ENCODE results near the gene SORCS2.

DNA sequence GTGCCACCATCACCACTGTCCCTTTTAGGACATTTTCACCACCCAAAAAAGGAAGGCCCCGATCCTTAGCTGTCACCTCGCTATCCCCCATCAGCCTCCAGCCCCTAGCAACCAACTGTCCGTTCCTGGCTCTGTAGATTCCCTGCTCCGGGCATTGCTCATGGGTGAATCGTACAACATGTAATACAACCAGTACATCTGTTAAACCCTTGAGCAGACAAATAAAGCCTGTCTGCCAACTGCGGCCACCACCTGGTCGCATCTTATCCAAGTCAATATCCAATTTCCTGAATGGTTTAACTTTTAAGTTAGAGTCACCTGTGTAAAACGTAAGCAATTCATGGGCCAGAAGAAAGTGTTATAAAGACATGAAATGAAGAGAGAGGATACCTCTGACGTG lies 495.5 kb downstream of the SORCS2 start:
- TF ChIP-seq CTCF (conservative IDR thresholded peaks at IDR 0.05; ENCODE audit: low read length) (no peak), EZH2phosphoT487 (IDR thresholded peaks at IDR 0.05; ENCODE audit: borderline replicate concordance, low read depth, low read length) (no peak)

All from OCI-LY7 (cell line).